IPS DF 4.7 (cell line): ENCODE results near the gene NECTIN1.

ENCODE experiments used
- DNase-seq: peaks from one replicate; pipeline ENCODE4 v3.0.0-alpha.2; 2013; ENCODE audit warnings: low spot score; ENCODE audit errors: extremely low read depth

Gene NECTIN1

GRCh38 chr11:119643212-119643875 lies 85.7 kb downstream of the NECTIN1 start:
- DNase-seq, result no peak

- no peak for DNase-seq
These were observed 86.8 kb downstream of the NECTIN1 start for GRCh38 chr11:119641983-119642745.

DNA sequence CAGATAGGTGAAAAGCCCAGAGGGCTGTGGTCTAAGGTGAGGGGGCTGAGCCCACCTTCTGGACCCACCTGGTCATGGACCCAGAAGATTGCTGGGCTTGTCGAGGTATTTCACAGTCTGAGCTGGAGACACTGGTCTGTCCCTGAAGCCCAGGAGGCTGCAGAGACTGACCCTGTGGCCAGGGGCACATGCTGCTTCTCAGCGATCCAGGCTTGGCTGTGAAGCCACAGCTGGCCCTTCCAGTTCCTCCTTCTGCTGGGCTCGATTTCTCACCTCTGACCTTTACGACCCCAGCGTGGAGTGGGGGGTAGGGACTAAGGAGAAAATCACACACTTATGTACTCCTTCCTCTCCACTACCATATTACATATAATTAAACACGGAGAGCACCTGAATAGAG lies 88.5 kb downstream of the NECTIN1 start:
- DNase-seq, result no peak

DNA sequence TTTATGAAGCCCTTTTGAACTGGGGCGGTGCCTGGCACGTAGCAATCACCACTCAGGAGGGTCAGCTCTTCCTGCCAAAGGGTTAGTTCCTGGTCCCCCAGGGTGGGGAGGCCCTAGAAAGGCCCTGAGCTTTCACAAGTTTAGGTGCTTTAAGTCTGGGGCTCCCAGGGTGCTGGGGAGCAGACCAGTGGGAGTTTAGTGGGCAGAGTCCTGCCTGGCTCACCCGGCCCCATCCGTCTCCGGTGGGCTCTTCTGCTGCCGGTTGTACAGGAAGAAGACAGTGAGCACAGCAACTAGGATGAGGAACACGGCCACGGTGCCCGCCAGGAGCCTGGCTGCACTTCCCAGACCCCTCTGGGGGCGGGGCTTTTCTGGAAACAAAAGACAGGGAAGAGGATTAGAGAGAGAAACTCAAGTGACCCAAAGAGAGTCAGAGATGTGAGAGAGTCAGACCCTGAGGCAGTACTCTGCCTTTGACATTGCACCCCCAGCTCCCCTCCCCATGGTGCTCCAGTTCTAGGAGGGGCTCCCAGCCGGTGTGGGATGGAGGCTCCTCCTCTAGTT lies 89.3 kb downstream of the NECTIN1 start:
- DNase-seq, result no peak

DNA sequence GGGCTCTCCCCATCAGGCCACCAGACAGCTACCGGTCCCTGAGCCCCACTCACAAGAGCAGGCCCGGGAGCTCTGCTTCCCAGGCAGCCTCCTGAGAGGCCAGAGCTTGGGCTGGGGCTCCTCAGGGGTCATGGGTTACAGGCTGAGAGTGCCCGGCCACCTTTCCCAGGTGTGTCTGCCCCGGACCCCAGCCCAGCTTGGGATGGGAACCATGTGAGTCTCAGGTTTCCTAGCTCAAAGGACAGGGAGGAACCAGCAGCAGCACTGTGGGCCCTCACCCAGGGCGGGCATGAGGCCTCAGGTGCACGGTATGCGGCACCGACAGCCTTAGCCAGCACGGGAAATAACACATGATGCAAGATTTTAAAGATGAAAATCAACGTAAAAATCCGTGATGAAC lies 90.1 kb downstream of the NECTIN1 start:
- no peak for DNase-seq

- no peak for DNase-seq
These were observed 91.5 kb downstream of the NECTIN1 start for GRCh38 chr11:119637481-119637880.

DNA sequence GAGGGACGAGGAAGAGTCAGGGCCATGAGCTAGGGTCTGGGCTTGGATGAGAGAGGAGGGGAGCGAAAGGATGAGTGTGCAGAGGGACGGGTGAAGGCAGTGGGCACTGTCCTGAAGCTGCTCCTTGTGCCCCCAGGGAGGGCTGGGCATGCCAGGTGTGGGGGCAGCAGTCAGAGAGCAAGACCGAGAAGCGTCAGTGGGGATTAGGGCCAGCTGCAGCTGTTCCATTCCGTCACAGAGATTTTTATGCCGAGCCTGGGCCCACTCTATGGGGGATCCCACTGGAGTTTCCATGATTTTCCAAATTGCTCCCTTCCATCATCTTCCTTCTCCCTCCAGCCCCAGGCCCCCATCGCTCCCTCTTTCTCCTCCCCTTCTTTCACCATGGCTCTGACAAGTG lies 93.2 kb downstream of the NECTIN1 start:
- DNase-seq, result no peak

- DNase-seq, result no peak
These were observed 93.8 kb downstream of the NECTIN1 start for GRCh38 chr11:119635041-119635740.

- DNase-seq, result no peak
These were observed 94.7 kb downstream of the NECTIN1 start for GRCh38 chr11:119634301-119634700.

GRCh38 chr11:119629834-119630624 lies 99.0 kb downstream of the NECTIN1 start:
- DNase-seq, result no peak

GRCh38 chr11:119629085-119629484 lies 99.9 kb downstream of the NECTIN1 start:
- no peak for DNase-seq

DNA sequence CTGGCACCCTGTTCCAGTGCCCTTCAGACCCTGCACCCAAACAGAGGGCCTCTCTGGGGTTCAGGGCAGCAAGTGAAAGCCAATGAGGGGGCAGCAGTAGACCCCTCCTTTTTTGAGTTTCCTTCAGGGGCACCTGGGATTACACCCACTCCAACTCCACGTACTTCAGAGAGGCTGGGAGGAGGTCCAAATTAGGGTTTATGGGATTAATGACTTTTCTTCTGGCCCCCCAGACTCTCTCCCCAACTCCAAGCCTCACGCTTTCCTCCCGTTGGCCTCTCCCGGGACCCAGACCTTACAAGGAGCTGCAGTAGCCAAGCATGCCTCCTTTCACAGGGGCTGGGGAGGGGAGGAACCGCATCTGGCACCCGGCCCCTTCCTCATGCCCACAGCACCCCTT lies 101.7 kb downstream of the NECTIN1 start:
- DNase-seq, result no peak

- no peak for DNase-seq
These were observed 102.1 kb downstream of the NECTIN1 start for GRCh38 chr11:119626871-119627270.

GRCh38 chr11:119626197-119626841 lies 102.7 kb downstream of the NECTIN1 start:
- DNase-seq, result no peak

DNA sequence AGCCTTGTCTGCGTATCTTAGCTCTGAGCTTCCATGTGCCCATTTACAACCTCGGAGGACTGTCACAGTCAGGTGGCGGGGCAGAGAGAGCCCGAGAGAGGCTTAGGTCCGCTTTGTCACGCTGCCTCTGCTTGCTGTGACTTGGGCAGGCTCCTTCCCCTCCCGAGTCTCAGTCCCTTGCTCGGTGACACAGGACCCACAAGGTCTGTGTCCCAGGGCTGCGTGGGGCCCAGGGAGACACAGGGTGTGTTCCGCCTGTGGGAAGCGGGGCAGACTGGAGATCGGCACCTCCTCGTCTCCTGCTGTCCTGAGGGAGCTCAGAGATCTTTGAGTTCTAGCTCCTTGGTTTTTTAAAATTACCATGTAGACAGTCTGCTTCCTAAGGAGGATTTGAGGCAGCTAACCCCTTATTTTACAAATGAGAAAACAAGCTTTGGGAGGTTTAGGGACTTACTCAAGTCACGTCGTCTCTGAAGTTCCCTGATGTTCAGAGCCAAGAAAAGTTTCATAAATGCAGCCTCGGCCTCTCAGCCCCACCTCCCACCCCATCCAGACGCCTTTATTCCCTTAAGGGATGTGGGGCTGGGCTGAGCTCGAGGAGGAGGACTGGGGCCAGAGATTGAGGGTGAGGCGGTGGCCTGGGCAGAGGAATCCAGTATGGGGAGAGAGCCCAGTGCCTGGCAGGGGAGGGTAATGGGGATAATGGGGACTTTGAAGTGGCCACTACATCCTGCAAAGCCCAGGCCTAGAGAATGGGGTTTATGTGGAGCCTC lies 103.6 kb downstream of the NECTIN1 start:
- no peak for DNase-seq

GRCh38 chr11:119624629-119625028 lies 104.4 kb downstream of the NECTIN1 start:
- DNase-seq, result no peak

DNA sequence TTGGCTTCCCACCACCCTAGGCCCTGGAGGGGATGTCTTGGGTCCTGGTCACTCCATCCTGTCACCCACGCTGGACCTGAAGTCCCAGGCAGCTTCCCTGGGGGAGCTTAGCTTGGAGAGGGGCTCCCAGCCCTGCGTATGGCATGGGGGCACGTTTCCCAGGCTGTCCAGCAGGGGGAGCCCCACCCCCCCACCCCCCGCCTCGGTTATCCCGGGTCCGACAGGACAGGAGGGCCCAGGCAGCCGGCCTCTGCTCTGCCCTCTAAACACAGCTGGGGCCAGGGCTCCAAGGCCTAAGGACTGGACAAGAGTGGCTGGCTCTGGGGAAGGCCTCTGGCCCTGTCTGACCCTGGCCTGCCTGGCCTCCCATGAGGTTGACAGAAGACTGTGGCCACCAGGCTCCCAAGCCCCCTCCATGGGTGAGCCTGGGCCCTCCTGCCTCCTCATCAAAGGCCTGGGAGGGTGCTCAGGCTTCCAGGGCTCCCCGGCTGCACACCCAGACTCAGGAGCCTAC lies 104.8 kb downstream of the NECTIN1 start:
- no peak for DNase-seq

DNA sequence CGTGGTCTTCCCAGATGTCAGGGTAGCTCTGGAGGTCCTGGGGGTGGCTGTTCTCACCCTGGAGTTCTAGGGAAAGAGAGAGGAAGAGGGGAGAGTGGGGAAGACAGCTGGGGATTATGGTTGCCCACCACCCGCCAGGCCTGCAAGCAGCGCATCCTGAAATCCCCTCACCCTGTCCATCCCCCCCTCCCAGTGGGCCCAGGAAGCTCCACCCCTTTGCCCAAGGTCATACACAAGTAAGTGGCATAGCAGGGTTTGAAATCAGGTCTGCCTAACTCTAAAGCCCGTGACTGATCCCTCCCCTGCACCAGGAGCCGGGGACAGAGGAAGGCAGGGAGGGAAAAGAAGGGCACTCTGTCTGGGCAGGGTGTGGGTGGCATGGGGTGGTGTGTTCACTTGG lies 105.3 kb downstream of the NECTIN1 start:
- DNase-seq, result no peak

DNA sequence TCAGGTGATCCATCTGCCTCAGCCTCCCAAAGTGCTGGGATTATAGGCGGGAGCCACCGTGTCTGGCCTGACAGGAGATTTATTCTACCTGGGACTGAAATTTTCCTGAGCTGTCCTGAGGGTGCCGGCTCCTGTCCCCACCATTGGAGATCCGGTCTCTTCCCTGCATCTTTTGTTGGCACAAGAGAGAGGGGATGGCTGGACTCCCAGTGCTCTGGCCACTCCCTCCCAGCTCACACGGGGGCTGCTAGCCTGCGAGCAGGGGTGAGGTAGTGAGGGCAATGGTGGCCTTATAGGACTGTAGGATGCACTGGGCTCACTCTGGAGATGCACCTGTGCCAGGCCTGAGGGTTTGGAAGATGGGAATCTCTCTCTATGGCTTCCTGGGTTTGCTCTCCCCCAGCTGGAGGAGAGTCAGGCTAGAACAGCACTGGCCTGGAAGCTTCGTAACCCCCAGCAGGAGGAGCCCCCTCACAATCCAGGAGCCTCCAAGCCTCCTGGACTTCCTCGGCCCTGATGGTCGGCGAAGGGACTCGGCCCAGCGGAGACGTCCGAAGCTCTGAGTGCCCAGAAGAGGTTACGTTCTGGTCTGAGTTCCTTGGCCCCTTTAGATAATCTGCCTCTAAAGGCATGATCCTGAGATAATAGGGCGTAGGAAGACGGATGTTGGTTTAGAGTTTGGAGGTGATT lies 106.4 kb downstream of the NECTIN1 start:
- DNase-seq, result no peak
